Activated effector memory CD4-positive, alpha-beta T cell treated with Interleukin-2 at 50 U/mL for 16 hours (primary cell): ENCODE measurements around the gene KCTD1.

Experiments used
- DNase-seq: peaks from one replicate; pipeline ENCODE4 v3.0.0-alpha.2; 2020

The KCTD1 gene

GRCh38 chr18:26548415-26549262, at the start of gene KCTD1:
TSS of gene KCTD1 (minus strand) at chr18:26548553. CDS start at chr18:26548536, 17 bp downstream.
- peak; percentile 40 for DNase-seq

DNA sequence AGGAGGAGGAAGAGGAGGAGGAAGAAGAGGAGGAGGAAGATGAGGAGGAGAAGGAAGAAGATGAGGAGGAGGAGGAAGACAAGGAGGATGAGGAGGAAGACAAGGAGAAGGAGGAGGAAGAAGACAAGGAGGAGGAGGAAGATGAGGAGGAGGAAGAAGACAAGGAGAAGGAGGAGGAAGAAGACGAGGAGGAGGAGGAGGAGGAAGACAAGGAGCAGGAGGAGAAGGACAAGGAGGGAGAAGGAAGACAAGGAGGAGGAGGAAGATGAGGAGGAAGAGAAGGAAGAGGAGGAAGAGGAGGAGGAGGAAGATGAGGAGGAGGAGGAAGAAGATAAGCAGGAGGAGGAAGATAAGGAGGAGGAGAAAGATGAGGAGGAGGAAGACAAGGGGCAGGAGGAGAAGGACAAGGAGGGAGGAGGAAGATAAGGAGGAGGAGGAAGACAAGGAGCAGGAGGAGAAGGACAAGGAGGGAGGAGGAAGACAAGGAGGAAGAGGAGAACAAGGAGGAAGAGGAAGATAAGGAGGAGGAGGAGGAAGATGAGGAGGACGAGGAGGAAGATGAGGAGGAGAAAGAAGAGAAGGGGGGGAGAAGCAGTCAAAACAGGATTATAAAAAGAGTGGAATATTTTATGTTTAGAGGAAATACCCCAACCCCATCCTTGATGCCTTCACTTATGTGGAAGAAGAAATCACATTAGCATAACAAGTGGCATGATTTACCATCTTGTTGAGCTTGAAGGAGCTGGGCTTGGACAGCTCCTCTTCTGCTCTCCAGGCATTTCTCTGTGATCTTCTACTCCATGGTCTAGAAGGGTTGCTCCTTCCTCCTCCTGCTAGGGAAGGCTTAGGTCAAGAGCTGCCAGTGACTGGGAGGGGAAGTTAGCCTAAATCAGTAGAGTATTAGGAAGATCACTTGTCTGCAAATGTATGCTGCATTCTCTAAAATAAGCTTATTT, 45.3 kb upstream of the KCTD1 start:
- DNase-seq: no peak

- no peak for DNase-seq
These were observed 36.4 kb upstream of the KCTD1 start for GRCh38 chr18:26584745-26585144.

- no peak for DNase-seq
These were observed 31.7 kb upstream of the KCTD1 start for GRCh38 chr18:26579941-26580618.

DNA sequence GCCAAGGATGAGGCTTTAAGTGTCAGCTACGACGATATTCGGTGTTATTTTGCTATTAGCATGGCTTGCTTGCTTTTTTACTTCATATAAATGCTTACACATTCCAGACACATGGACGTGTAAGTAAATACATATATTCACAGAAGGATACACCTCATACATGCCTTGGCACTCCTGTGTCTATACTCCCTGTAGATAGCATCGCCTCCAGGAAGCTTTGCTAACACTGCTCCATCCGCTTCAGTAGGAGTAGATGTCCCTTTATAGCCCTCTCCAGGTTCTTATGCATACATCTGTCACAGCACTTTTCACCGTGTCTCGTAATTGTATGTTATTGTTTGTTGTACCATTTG, 27.5 kb upstream of the KCTD1 start:
- no peak for DNase-seq

DNA sequence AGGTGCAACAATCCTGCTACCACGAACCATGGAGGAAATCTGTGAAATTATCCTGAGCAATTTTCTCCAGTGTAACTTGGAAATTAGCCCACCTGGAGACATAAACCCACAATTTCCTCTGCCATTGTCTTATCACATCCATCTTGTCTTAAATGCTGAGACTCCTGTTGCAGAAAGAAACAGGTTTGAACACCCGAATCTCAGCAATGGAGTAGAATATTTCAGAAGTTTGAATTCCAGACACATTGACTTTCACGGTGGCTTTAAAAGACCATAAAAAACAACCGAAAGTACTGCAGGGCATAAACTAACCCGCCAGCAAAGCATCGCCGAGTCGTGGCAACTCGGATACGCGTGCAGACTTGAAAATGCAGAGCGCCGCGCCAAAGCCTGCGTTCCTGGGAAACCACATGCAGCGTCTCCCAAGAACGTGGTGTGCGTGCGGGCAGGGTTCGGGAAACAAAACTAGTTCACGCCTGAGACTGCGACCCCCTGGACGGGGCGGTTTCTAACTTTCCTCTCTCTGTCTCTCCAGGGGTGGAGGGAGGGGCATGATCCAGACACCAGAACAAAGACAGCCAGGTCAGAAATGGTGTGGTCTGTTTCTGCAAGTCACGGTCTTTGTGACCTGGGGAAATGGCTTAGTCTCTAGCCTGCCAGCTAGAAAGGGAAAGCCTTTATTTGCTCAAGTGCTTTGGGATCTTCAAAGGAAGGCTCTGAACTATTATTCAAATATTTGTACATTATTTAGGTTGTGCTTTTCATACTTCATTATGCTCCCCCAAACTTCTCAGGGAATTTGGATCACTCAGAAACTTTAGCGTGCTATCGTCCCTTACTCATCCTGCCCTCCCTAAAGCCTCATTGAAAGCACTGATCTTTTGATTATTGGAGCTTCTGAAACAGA, 26.9 kb upstream of the KCTD1 start:
- DNase-seq: no peak

DNA sequence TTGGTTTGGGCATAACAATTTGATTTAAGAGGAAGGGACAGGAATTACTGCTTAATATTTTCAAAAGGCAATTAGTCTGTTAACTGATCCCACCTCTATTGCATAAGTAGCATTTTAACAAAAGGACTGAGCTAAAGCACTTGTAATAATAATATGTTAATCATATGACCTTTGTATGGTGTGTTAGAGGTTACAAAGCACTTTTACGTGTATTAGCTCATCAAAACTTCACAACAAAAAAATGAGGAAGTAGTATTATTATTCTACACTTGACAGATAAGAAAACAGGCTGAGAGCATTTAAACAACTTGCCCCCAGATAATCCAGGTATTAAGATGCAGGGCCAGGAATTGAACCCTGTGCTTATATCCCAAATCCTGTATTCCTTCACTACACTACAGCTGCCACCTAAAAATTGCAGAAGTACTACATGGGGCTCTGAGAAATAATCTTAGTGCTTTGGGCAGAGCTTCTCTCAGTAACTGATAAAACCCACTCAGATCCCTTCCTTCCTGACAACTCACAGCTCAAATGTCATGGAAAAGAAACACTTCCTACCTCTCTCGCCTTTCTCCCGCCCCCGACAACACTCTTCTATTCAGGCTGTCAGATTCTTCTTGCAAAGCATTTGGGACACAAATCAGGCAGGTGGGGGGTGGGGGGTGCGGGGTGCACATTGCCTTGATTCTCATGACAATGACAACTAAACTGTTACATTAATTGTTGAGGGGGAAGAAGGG, 20.7 kb upstream of the KCTD1 start:
- no peak for DNase-seq

GRCh38 chr18:26568513-26568912, 20.2 kb upstream of the KCTD1 start:
- DNase-seq: no peak

GRCh38 chr18:26566874-26567555, 18.7 kb upstream of the KCTD1 start:
- no peak for DNase-seq

- DNase-seq: no peak
These were observed 17.2 kb upstream of the KCTD1 start for GRCh38 chr18:26565514-26565913.

GRCh38 chr18:26563024-26563423, 14.7 kb upstream of the KCTD1 start:
- no peak for DNase-seq

GRCh38 chr18:26562568-26562967, 14.2 kb upstream of the KCTD1 start:
- no peak for DNase-seq

DNA sequence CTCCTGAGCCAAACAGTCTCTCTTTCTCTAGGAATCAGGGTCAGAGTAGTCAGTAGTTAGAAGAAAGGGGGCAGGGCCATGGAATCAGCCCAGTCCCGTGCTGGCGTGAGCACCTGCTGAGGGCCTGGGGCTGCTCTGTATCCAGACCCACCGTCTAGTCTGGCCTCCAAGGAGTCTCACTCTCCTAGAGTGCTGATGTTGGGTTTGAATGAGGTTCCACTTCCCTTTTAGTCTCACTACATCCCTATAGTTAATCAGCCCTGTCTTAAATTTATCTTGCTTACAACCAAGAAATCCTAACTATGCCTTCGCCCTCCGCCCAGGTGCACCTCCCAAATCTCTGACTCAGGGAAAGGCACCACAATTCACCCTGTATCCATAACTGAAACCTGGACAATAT, 13.4 kb upstream of the KCTD1 start:
- no peak for DNase-seq

DNA sequence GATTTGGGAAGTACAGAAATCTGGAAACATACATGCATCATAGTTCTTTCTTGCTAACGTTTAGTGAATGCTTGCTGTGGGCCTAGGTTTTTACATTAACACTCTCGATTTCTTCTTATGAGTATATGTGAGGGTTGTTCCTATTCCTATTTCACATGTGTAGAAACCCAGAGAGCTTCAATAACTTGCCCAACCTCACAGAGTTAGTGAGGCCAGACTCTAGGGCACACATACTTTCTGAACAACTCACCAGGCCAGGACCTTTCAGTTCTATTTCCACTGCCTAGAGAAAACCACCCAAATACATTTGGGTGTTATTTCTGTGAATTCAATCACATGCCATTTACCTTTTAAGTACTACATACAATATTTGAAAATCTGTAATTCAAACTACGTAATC, 8.2 kb upstream of the KCTD1 start:
- DNase-seq: no peak

- no peak for DNase-seq
These were observed 7.6 kb upstream of the KCTD1 start for GRCh38 chr18:26555804-26556553.

GRCh38 chr18:26553943-26554342, 5.6 kb upstream of the KCTD1 start:
- DNase-seq: no peak

GRCh38 chr18:26551695-26552081, 3.3 kb upstream of the KCTD1 start:
- no peak for DNase-seq

- DNase-seq: no peak
These were observed 2.8 kb upstream of the KCTD1 start for GRCh38 chr18:26550998-26551694.
